ENCODE data around the gene NHP2. TPM values are rescaled to one million over a fixed set of nuclear protein-coding genes. Genes with fewer than 3 reads are reported as not detected.
A peak's percentile ranks its signal among the peaks of the same experiment; 100 is the strongest.

NHP2 gene
- total RNA-seq, 4 donors from 2014 or later, result 49.5 to 75.9 (median 62.0) TPM

DNA sequence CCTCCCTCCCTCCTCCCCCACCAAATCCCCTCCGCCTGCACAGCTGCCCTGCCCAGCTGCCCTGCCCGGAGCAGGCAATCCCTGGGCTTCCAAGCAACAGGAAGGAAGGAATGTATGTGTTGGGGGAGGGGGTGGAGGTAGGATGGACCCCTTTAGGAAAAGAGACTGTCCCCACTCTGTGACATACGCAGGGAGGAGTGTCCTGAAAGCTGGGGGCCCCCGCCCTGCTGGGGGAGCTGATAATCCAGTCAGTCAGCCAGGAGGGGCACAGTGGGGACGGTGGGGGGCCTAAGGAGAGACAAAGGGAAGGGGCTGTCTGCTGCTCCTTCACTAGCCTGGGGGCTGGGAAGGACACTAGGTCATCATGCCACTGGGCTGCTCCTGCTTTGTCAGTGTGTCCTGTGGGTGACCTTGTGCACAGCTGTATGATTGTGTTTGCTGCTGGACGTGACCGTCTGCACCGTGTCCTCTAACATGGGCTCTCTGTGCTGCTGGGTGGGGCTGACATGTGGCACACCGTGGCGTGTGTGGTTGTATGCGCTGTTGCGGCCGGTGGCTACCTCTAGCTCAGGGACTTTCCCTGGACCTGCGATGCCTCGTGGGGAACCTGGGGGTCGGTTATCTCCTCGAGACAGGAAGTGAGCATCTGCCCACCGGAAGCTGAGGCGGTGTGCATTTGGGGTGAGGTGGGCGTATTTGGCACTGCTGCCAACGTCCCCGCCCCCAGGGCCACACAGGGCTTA lies 37.4 kb downstream of the NHP2 start:
- TF ChIP-seq POLR2A (IDR thresholded peaks at IDR 0.05), result no peak
- no peak for TF ChIP-seq CTCF (IDR thresholded peaks at IDR 0.05)
- Histone ChIP-seq H3K4me3 (peak overlapping the region in 1 of 4 donors; percentile 20), H3K4me1 (peaks cover 0 to 55% (median 28%) of the 10 kb centered on the region in 4 donors), H3K36me3 (no peaks in the 10 kb centered on the region), H3K9me3 (no peaks in the 10 kb centered on the region), H3K27me3 (peaks cover 0 to 13% of the 10 kb centered on the region in 2 donors), H3K27ac (peak overlapping the region in 1 of 4 donors; percentile 82)
- DNase-seq, result peak in 2 of 3 donors; percentile 84 to 89

DNA sequence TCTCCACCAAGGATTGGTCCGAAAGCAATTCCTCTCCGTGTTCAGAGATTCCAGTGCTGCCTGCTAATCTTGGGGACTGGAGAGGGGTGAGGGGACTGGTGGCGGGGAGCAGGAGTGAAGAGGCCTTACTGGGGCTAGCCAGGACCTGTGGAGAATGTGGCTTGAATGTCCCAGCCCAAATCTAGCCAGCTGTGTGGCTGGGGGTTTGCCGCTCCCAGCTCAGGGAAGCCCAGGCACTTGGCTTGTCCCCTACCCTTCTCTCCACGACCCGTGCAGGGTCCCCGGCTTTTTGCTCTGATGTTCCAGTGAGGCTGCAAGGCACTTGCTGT lies 37.9 kb downstream of the NHP2 start:
- H3K4me1 ChIP-seq, result peaks cover 0 to 49% (median 26%) of the 10 kb centered on the region in 4 donors

GRCh38 chr5:178115136-178115813 lies 38.4 kb downstream of the NHP2 start:
- H3K36me3 ChIP-seq, result no peaks in the 10 kb centered on the region
- DNase-seq, result peak in 1 of 3 donors; percentile 39
- peak overlapping the region in 2 of 4 donors; percentile 54 to 63 for H3K4me3 ChIP-seq
- H3K4me1 ChIP-seq, result peaks cover 0 to 44% (median 26%) of the 10 kb centered on the region in 4 donors
- H3K9me3 ChIP-seq, result no peaks in the 10 kb centered on the region
- H3K27ac ChIP-seq, result peak overlapping the region in 1 of 4 donors; percentile 82
- peaks cover 0 to 13% of the 10 kb centered on the region in 2 donors for H3K27me3 ChIP-seq
- TF ChIP-seq POLR2A (IDR thresholded peaks at IDR 0.05) (no peak), CTCF (IDR thresholded peaks at IDR 0.05) (no peak)

More for the DNA sequence above, 37.9 kb downstream of the NHP2 start:
- Histone ChIP-seq H3K27me3 (peaks cover 0 to 13% of the 10 kb centered on the region in 2 donors), H3K9me3 (no peaks in the 10 kb centered on the region), H3K27ac (peak overlapping the region in 1 of 4 donors; percentile 82), H3K4me3 (peak overlapping the region in 1 of 4 donors; percentile 20), H3K36me3 (no peaks in the 10 kb centered on the region)
- DNase-seq, result no peak
- no peak for TF ChIP-seq POLR2A (IDR thresholded peaks at IDR 0.05)
- no peak for TF ChIP-seq CTCF (IDR thresholded peaks at IDR 0.05)

DNA sequence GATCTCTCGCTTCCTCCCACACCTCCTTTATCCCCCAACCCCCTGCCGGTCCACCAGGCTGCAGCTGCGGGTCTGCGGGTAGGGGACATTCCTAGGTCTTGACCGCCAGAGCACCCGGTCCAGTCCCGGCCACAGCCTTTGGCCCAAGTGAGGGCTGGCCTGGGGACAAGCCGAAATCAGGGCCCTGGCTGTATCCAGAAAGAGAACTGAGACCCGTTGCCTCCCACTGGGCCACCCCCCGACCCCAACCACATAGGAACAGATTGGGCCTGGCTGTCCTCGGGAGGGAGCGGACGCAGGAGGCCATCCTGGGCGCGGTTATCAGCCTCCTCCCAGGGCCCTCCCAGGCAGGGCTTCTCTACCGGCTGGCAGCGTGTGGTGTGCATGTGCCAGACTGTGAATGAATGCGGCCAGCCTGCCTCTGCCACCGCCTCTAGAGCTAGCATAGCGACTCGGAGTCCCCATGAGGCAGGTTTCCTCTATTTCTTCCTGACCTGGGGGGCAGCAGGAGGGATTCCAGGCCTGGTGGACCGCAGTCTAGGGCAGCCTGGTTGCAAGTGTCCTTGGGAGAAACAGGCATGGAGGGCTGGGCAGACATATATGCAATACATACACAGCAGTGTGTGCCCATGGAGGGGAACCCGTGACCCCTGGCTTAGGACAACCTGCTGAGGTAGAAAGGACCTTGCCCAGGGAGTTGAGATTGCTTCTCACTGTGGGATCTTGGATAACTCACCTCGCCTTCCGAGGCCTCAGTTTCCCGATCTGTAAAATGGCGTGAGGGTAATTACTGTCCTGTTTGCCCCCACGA lies 39.2 kb downstream of the NHP2 start:
- TF ChIP-seq CTCF (IDR thresholded peaks at IDR 0.05) (no peak), POLR2A (IDR thresholded peaks at IDR 0.05) (no peak)
- Histone ChIP-seq H3K4me3 (peak overlapping the region; percentile 40 to 63 (median 54)), H3K36me3 (no peaks in the 10 kb centered on the region), H3K27me3 (peaks cover 0 to 13% of the 10 kb centered on the region in 2 donors), H3K4me1 (peaks cover 0 to 37% (median 26%) of the 10 kb centered on the region in 4 donors), H3K9me3 (no peaks in the 10 kb centered on the region), H3K27ac (peak overlapping the region in 1 of 4 donors; percentile 82)
- peak; percentile 61 to 67 (median 63) for DNase-seq

DNA sequence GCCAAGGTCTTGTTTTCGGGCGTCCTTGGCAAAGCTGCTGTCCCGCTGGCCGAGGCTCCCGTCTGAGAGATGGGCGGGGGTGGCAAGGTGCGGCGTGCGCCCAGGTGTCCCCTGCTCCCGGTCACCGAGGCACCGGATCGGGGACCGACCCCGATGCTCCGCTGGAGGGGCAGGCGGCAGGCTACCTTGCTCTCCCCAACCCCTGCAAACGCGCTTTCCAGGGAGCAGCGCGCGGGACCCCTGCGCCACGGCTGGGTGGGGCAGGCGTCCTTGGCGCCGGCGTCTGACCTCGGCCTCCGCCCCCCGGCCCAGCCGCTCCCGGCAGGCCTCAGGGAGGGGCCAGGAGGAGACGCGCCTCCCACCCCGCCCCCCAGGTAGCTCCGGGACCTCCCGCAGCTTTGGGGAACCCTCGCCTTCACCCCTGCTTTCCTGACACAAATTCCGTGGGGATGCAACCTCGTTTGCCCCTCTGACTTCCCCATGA lies 39.8 kb downstream of the NHP2 start:
- Histone ChIP-seq H3K9me3 (no peaks in the 10 kb centered on the region), H3K4me3 (peak overlapping the region; percentile 40 to 63 (median 54)), H3K27me3 (peaks cover 0 to 13% of the 10 kb centered on the region in 2 donors), H3K4me1 (peaks cover 0 to 34% (median 24%) of the 10 kb centered on the region in 4 donors), H3K27ac (peak overlapping the region in 3 of 4 donors; percentile 5 to 82 (median 10)), H3K36me3 (no peaks in the 10 kb centered on the region)
- peak in 1 of 3 donors; percentile 28 for DNase-seq
- TF ChIP-seq POLR2A (IDR thresholded peaks at IDR 0.05) (no peak), CTCF (IDR thresholded peaks at IDR 0.05) (no peak)

Measured in Peyer's patch (tissue), 4 donors.